GM13976 (cell line): ENCODE data around the gene PIPOX.

Experiments used
- DNase-seq: peaks from one replicate; pipeline ENCODE4 v3.0.0; 2012; ENCODE audit warnings: low spot score
- CTCF ChIP-seq: IDR thresholded peaks from 2 replicates; pipeline ENCODE4 v1.5.1; 2012; ENCODE audit warnings: borderline replicate concordance, mild to moderate bottlenecking; ENCODE audit not compliant: insufficient read depth; ENCODE audit errors: extremely low read depth, missing control alignments, control extremely low read depth
- in situ Hi-C: fragments of 300-500 bp; cut with MboI; formaldehyde crosslinking; loops from one replicate; pipeline ENCODE4 v1.12.0; 2022; ENCODE audit warnings: low sequenced_read_pairs, mixed read lengths, inconsistent platforms; ENCODE audit not compliant: unreplicated experiment

The PIPOX gene

GRCh38 chr17:29042679-29043538, at the start of gene PIPOX:
Gene PIPOX, plus strand, starts transcription at chr17:29043141. Its CDS starts 85 bp downstream, at chr17:29043226.
- in situ Hi-C loops, result no loop called here
- peak; percentile 43 for DNase-seq

GRCh38 chr17:28993645-28994426, 49.1 kb upstream of the PIPOX start:
- DNase-seq, result no peak
- in situ Hi-C loops, result no loop called here
- no peak for TF ChIP-seq CTCF

More at GRCh38 chr17:29042679-29043538, at the start of gene PIPOX:
- no peak for TF ChIP-seq CTCF

- no peak for DNase-seq
- in situ Hi-C loops, result no loop called here
- TF ChIP-seq CTCF, result no peak
Observed at GRCh38 chr17:28996554-28997096, 46.3 kb upstream of the PIPOX start.

GRCh38 chr17:28997806-28998205, 45.1 kb upstream of the PIPOX start:
- no peak for TF ChIP-seq CTCF
- DNase-seq, result no peak
- in situ Hi-C loops, result no loop called here

GRCh38 chr17:28999206-28999605, 43.7 kb upstream of the PIPOX start:
- in situ Hi-C loops, result no loop called here
- DNase-seq, result no peak
- TF ChIP-seq CTCF, result no peak

- DNase-seq, result no peak
- no peak for TF ChIP-seq CTCF
- in situ Hi-C loops, result no loop called here
Observed at GRCh38 chr17:29000973-29001372, 42.0 kb upstream of the PIPOX start.
